ENCODE measurements around the gene TSPAN7.

Gene TSPAN7

GRCh38 chrX:38595801-38596200 lies 34.5 kb downstream of the TSPAN7 start:
- DNase-seq (ENCODE audit: low read depth) = no peak

DNA sequence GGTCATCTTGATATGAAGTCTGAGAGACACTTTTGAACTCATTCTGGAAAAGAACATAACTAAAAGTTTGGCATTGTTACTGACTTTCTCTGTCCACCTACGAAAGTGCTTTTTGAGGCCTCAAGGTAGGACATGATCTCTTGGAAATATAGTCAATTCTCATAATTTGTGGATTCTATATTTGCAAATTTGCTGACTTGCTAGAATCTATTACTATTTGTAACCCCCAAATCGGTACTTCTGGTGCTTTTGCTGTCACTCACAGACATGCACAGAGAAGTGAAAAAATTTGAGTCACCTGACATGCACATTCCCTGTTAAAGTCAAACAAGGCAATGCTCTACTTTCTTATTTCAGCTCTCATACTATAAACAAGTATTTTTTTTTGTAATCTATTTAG lies 35.6 kb downstream of the TSPAN7 start:
- no peak for DNase-seq (ENCODE audit: low read depth)

DNA sequence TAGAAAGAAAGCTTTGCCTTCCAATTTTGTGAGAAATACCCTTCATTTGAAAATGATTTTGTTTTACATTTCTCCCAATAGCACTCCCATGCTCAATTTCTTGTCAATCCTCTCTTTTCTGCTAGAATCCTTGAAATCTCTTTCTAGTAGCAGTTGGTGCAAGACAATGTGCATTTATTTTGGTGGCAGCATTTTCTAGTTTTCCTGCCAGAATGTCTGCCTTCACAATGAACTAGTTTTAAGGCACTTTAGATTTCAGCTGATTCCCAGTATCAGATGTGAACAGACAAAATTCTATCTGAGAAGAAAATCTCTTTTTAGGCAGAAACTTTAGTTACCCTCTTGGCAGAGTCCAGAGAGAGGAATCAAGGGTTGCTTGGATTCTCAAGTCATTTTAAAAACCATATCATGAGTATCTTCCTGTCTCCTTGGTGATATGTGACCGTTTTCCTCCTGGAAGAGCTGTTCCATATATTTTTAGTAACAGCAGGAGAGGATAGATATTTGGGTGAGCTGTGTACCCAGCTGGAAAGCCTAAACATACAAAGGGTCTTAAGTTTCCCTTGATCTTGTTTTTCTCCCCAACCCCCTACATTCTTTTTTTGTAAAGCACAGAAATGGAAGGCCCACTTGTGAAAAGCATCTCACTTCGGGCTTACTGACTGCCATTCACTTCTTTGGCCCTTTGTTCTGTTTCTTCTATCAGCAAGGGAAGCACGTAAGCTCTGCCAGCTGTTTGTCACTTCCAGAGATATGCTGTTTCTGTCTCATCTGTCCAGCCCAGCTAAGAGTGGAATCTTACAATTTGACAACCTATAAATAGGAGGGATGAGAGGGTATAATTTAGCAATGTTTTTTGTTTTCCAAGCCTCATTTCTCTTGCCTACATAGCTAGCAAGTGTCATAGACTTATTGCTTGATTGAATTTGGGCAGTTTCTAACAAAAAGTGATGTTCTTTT lies 38.7 kb downstream of the TSPAN7 start:
- no peak for DNase-seq (ENCODE audit: low read depth)

DNA sequence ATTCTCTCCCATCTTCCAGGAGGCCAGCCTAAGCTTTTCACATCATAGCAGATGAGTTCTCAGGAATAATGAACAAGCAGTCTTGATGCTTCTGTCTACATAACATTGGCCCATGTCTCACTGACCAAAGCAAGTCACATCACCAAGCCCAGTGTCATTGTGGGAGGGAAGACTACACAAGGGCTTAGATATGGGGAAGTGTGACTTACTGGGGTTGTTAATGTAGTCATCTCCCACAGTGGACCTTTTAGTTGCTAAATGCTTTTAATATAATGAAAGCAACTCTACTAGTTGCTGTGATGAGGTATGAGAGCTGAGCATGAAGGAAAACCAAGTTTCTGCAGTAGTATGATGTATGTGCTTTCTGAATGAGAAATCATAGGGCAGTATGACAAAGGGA lies 40.5 kb downstream of the TSPAN7 start:
- no peak for DNase-seq (ENCODE audit: low read depth)

DNA sequence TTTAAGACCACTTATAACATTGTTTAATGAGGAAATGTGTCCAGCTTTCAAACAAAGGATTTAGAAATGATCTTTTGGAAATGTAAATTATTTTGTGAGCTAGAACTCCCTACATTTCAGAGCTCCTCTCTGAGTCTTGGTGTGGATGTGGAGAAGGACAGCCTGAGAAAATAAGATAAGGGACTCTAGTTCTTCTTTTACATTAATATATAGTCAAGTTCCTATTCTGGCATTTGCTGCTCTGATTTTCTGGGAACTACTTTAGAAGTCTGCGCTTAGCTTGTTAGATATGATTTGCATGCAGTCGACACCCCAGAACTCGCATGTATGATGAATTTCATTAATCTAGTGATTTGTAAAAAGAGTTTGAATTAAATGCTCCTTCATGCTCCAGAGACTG lies 45.5 kb downstream of the TSPAN7 start:
- DNase-seq (ENCODE audit: low read depth) = no peak

DNA sequence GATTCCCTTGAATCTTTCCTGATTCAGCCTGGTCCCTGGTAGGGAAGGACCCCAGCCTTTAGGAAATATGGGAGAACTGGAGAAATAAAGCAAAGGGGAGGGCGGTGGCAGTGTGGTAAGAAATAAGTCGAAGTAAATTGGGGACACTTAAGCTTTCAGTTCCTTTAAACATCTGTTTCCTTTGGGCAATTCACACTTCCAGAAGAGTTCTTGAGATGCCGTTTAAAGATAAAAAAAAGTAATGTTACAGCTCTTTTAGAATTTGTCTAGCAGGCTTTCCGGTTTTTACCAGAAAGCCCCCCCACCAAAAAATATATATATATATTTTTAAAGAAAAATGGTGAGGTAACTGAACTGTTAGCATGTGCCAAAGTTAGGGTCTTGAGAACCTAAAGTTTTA lies 46.6 kb downstream of the TSPAN7 start:
- DNase-seq (ENCODE audit: low read depth) = no peak

DNA sequence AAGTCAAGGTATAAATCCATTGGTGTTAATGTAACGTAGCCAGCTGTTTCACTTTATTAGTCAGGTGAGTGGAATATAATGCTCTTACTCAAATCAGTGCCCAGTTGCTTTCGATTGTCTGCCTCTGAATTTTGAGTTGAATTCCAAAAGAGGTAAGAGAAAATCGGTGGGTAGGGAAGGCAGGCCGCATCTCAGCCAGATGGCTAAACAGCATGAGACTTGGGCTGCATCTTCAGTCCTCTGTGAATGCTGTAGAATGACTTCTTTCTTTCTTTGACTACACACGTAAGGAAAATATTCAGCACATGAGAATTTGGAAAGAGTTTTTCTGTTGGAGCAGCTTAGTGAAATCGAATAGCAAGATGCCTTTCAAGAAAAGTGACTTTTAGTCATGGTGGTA lies 49.5 kb downstream of the TSPAN7 start:
- no peak for DNase-seq (ENCODE audit: low read depth)

DNA sequence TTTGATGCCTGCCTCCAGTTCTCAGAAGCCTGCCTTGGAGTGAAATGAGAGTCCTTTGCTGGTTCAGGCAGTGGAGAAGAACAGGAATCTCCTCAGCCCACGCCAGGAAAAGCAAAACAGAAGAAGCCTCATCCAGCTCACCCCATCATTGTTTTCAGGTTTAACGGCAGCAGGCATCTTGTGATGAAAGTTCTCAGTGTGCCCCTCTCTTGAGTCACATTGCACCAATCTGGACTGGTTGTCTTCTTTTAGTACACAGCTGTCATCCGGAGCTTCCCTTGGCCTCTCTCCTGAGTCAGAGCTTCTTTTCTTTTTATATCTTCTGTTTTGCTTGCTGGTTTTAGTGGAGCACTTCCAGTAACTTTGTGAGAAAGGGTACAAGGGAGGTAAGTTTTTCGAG lies 50.9 kb downstream of the TSPAN7 start:
- no peak for DNase-seq (ENCODE audit: low read depth)

DNA sequence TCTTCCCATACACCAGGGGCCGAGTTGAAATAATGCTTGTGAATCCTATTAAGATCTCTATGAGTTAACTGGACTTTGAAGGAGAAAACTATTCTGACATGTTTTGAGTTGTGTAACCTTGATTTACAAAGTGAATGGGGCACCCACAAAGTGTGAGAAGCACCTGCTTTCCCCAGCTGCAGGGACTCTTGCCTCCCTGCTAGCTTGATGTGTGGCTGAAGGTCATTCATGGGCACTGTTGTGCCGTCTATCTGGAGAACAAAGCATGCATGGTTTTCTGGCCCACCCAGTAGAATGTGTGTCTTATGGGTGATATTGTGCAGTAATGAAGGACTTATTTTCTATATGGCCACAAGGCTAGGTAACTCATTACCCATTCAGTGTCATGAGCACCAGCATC lies 53.1 kb downstream of the TSPAN7 start:
- no peak for DNase-seq (ENCODE audit: low read depth)

GRCh38 chrX:38616904-38617303 lies 55.6 kb downstream of the TSPAN7 start:
- no peak for DNase-seq (ENCODE audit: low read depth)

DNA sequence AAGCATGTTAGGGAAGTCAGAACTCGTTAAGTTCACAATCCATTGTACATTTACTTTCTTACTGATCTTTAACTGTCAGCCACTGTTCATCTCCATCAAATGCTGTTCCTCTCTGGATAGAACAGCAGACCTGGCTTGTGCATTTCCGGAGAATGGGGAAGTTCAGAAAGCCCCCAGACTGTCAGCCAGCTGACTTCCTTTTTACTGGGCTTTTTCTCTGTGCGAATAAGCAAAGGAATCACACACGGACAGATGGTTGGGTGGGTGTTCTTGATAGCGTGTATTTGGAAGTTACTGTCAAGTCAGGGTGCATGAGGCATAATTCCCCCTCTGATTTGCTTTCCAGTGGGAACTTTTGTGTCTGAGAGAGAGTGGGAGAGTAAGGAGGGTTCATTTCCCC lies 56.8 kb downstream of the TSPAN7 start:
- no peak for DNase-seq (ENCODE audit: low read depth)

DNA sequence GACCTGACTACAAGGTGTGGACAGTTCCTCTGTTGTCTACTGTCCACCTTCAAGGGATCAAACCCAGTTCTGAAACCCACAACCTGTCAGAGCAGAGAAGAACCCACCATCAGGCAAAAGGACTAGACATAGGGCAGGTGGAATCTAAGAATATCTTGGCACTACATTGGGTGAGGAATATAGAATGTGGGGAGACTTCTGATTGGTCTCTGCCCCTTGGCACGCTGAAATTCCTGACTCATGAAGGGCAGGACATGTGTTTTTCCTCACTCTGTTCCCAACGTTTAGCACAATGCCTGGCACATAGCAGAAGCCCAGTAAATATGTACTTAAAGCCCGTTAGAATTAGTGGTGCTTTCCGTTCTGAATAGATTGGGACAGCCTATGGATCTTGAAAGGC lies 59.3 kb downstream of the TSPAN7 start:
- no peak for DNase-seq (ENCODE audit: low read depth)

DNA sequence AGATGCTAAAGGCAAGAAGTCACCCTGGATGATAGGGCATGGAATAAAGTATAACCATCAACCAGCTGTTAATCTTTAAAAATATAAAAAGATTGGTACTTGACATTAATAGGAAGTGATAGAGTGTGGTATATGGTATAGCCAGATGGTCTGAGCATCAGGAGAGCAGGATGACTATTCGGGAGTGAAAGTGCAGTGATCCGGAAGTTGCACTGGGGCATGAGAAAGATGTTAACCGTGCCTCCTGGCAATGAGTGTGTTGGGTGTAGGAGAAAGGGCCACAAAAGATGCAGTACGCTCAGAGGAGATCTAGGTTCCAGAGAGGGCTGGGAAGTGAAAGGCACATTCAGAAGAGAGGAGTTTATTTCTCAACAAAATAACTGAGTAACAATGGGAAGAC lies 65.0 kb downstream of the TSPAN7 start:
- DNase-seq (ENCODE audit: low read depth) = no peak

DNA sequence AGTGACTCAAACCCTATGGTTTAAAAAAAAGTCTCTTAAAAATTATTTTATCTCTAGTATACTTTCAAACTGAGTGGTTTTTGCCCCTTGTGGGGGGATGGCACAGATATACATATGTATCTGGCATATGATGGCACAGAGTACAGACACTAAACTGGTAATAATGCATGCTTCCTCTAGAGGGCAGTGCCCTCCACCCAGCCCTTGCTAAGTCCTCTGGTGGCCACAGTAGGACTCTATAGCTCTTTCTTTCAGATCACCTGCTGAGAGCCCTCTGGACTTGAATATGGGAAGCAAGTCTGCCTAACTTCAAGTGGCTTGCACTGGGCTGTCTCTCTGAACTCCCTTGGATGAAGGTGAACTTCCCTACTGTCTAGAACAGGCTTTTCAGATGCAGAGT lies 66.3 kb downstream of the TSPAN7 start:
- peak; percentile 0 for DNase-seq (ENCODE audit: low read depth)

- no peak for DNase-seq (ENCODE audit: low read depth)
These were observed 67.2 kb downstream of the TSPAN7 start for GRCh38 chrX:38628587-38628986.

DNA sequence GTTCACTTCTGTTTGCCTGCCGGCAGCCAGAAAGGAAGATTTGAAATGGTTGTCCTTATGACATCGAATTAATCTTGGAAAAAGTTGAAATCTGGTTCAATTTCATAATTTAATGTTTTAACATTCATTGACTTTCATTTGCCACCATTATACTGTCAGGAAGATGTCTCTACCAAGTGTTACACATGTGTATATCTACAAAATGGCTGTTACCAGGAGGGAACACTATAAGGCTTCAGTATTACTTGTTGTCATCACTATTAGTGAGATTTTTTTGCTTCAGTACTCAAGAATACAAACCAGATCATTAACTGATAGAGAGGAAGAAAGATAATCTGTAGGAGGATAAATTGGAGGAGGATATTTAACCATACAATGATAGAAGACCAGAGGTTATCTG lies 71.2 kb downstream of the TSPAN7 start:
- no peak for DNase-seq (ENCODE audit: low read depth)

GRCh38 chrX:38634665-38635064 lies 73.3 kb downstream of the TSPAN7 start:
- no peak for DNase-seq (ENCODE audit: low read depth)

DNA sequence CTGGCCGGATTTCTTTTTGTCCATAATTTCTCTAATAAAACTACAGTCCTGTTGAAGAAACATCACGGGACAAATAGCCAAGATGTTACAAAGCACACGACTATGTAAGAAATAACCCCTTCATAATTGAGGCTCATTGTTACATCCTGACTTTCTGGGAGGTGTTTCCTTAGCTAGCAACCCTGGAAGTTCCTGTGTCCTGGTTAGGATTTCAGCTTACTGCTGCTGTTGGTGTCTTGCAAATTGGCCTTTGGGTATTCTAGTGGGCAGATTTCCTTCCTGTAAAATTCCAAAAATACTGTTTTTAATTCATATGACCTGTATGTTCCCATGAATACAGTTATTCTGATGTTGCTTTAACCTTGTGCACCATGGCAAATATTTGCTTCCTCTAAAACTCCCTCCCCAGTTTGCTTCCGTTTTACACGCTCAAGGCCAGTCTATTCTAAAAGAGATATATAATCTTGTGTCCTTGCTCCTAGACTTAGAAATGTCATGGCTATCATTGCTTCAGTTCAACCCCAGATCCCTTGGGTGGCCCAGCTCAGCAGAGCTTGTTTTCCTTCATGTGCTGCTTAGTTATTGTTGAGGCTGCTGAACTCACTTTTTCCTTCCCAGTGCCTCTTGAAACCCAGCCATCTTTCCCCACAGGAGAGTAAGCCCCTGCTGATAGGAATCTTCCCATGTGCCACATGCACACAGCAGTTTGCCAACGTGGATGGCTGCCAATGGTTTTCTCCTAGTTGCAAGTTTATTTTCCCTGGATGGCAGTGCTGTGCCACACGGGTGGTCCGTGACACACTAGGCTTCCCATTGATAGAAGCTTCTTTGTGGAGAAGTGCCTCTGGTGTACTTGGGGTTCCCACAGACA lies 75.8 kb downstream of the TSPAN7 start:
- DNase-seq (ENCODE audit: low read depth) = no peak

DNA sequence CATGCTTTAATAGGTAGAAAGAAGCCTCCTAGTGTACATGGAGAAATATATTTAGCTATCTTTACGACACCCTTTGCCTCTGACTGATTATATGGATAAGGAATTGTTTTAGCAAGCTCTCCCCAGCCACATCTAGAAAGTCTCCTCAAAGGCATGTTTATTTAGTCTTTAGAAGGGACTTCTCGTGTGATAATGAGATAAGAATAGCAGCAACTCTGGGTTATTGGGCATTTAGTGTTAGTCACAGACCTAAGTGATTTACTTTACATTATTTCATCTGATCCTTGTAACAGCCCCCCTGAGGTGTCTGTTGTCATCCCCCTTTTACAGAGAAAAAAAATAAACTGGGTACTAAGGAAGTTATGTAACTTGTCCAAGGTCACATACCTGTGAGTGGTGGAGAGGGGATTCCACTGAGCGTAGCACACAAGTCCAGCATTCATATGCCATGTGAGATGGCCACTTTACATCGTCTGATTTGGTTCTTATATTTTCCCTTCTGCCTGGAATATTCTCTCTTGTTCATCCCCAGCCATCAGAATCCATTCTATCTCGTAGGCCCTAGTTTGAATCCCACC lies 77.7 kb downstream of the TSPAN7 start:
- DNase-seq (ENCODE audit: low read depth) = no peak

DNA sequence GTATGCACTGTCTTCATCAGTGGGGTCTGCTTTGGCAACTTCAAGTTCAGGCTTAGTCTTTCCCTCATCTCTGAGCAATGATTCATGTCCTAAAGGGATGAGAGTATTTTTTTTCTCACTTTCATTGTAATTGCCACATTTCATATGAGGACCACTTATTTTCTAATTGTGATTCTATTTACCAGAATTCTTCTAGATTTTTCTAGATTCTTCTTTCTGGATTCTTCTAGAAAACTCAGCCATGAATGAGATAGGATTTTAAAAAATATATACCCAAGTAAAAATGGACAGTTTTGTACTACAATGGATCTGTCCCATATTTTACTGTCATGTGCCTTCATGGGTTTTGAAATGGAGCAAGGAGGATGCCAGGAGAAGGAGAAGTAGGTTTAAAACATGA lies 78.4 kb downstream of the TSPAN7 start:
- no peak for DNase-seq (ENCODE audit: low read depth)

DNA sequence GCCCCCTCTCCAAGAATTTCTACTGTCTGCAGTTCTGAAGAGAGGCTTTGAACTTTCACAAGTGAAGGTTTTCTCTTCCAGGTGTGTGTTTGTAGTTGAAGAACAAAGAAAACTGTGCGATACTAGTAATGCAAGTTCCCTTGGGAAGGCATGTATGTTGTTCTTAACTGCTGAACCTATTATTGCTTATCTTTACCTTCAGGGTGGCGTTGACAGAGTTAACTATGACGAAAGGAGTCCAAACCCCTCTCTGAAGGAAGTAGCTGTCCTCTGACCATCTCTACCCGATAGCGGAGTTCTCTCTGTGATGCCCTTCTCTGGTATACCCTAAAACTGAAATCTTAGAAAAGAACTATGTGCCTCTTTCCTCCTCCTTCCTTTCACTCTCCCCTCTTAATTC lies 79.9 kb downstream of the TSPAN7 start:
- no peak for DNase-seq (ENCODE audit: low read depth)

DNA sequence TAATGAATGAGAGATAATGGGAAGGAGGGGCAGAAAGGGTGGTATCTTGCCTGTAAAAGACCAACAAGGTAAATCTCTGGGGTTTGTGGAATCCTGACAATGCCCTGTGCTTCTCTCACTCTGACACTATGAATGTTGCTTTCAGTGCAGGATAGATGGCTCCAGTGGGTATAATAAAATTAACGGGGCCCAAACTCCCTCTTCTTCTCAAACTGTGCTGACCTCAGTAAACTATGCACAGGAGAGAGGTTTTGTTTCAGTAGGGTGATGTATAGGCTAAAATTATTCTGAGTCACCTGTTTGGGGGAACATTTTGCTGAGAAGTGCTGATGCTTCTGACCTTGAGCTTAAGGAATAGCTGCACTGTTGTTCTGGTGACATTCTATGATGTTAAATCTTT lies 82.6 kb downstream of the TSPAN7 start:
- DNase-seq (ENCODE audit: low read depth) = no peak

- no peak for DNase-seq (ENCODE audit: low read depth)
These were observed 84.8 kb downstream of the TSPAN7 start for GRCh38 chrX:38646129-38646528.

Measured in activated T-cell treated with anti-CD3 and anti-CD28 coated beads for 48 hours (primary cell).